GM21786 (cell line): Measurements from ENCODE around the gene CCR8.
"Not testable (repeated sequence)": the region's sequence is repeated elsewhere in the genome, so short reads cannot be mapped to it uniquely, and the experiment has no call there.

Source experiments
- ATAC-seq: cut with Tn5 transposase; IDR thresholded peaks from one replicate; pipeline ENCODE4 v1.9.1; 2021; ENCODE audit not compliant: unreplicated experiment

The CCR8 gene

GRCh38 chr3:39313289-39313688 is 16.2 kb upstream of the CCR8 start:
- ATAC-seq = no peak

DNA sequence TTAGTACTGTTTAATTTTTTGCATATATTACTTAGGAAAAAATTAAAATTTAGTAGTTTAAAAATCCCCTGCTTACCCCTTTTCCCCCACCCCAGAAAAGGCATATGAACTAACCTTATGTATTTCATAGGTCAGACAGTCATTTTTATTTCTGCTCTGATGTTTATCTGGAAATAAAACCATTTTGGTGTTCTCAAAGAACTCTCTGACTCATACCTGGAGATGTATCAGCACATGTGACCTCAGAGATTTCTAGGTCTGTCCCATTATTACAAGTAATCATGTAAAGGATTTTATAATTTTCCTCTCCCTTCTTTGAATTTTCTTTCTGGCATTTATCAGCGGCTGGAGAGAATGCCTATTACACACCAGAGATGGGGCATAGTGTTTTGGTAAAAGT is 14.1 kb upstream of the CCR8 start:
- ATAC-seq = no peak

DNA sequence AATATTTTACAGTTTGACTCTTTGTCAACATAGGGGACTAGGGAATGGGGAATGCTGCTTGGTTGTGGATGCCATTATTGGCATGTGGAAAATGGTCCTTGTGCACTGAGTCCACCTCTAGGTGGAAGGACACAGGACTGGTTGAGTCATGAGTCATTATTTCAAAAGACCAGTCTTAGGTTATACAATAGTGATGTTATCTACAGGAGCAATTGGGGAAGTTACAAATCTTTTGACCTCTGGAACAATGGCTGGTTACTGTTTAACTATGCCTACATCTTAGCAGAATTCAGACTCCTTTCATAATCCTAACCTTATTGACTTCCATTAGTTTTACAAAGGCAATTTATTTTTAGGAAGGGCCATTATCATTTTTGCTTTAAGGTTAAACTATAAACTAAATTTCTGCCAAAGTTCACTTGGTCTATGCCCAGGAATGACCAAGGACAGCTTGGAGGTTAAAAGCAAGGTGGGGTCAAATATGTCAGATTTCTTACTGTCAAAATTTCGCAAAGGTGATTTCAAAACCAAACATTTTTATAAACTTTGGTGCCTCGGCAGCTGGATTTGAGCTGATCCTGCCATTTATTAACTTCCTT is 11.8 kb upstream of the CCR8 start:
- no peak for ATAC-seq

- no peak for ATAC-seq
Observed at GRCh38 chr3:39318301-39318700, 11.2 kb upstream of the CCR8 start.

GRCh38 chr3:39319249-39319648 is 10.3 kb upstream of the CCR8 start:
- ATAC-seq = no peak

GRCh38 chr3:39321574-39321983 is 7.9 kb upstream of the CCR8 start:
- ATAC-seq = not testable (repeated sequence)

DNA sequence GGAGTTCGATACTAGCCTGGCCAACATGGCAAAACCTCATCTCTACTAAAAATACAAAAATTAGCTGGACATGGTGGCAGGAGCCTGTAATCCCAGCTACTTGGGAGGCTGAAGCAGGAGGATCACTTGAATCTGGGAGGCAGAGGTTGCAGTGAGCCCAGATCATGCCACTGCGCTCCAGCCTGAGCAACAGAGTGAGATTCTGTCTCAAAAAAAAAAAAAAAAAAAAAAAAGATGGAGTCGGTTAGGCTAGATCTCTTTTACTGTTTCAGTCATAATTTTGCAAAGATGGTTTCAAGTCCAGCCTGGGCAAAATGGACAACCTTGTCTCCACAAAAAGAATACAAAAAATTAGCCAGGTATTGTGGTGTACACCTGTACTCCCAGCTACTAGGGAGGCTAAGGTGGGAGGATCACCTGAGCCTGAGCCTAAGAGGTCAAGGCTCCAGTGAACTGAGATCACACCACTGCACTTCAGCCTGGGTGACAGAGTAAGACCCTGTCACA is 7.2 kb upstream of the CCR8 start:
- ATAC-seq = not testable (repeated sequence)

DNA sequence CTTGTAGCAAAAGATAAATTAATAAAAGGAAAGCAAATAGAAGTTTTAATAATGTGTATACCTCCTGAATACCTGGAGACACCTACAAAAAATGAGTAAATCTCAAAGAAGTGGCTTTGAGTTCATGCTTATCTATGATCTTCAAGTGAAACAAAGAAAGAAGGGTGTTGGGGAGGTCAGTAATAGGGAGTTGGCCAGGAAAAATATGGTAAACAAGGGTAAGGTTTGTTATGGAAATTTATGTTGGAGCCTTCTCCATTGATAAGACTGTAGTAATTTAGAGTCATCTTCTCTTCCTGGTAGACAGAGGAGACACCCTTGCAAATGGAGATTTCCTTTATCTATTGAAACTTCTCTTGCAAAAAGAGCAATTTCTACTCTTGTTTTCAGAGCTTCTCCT is 6.6 kb upstream of the CCR8 start:
- no peak for ATAC-seq

DNA sequence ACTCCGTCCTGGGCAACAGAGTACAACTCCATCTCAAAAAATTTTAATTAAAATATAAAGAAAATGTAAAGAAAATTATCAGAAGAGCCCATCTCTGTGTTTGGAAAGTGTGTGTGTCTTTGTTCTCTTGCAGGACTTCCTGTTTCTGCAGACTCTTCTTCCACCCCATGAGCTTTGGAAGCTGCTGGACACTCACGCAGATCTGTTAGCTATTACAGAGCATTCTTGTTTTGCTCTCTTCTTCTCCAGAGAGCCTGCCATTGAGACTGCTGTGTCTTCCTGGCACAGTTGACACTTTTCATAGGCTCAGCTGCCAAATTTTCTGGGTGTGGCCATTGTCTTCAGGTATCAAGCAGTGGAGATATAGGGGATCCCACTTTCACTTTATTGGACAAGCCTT is 6.0 kb upstream of the CCR8 start:
- ATAC-seq = no peak

GRCh38 chr3:39325236-39325635 is 4.3 kb upstream of the CCR8 start:
- ATAC-seq = no peak

GRCh38 chr3:39327053-39327745 is 2.3 kb upstream of the CCR8 start:
- peak; percentile 5 for ATAC-seq

GRCh38 chr3:39327746-39328349 is 1.7 kb upstream of the CCR8 start:
- ATAC-seq = peak; percentile 52

- no peak for ATAC-seq
Observed at GRCh38 chr3:39330824-39331223, 1.3 kb downstream of the CCR8 start.

- ATAC-seq = no peak
Observed at GRCh38 chr3:39332525-39332924, 3.0 kb downstream of the CCR8 start.

DNA sequence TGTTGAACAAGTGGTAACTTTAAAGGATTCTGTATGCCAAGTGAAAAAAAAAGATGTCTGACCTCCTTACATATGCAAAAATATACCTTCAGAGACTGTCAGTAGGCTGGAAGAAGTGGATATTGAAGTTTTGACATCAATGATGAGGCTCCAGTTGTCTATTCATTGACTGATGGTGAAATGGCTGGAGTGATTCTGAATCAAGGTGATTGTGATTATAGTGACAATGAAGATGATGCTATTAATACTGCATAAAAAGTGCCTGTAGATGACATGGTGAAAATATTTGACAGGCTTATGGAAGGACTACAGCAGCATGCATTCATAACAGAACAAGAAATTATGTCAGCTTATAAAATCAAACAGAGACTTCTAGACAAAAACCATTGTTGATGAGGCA is 4.1 kb downstream of the CCR8 start:
- no peak for ATAC-seq

DNA sequence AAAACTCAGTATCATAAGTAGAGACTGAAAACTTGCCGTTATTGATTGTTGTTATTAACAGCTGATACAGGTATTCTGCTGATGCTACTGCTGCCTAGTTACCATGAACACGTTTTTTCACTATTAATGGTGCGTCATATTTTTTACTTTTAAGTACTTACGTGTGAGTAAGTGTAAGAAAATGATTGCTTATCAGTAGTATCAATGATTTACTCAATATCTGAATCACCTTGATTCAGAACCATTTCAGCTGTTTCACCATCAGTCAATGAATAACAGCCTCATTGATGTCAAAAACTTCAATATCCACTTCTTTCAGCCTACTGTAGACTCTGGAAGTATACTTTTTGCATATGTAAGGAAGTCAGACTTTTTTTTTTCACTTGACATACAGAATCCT is 4.7 kb downstream of the CCR8 start:
- ATAC-seq = no peak

- ATAC-seq = no peak
Observed at GRCh38 chr3:39338201-39338600, 8.7 kb downstream of the CCR8 start.

DNA sequence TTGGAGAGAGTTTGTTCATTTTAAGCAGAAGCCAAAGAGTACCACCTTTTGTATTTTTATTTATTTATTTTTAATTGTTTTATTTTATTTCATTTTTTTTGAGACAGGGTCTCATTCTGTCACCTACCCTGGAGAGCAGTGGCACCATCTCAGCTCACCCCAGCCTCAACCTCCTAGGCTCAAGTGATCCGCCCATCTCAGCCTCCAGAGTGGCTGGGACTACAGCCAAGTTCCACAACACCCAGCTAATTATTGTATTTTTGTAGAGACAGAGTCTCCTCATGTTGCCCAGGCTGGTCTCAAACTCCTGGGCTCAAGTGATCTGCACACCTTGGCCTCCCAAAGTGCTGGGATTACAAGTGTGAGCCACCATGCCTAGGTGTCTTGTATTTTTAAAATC is 9.6 kb downstream of the CCR8 start:
- no peak for ATAC-seq

- no peak for ATAC-seq
Observed at GRCh38 chr3:39343076-39343717, 13.7 kb downstream of the CCR8 start.

DNA sequence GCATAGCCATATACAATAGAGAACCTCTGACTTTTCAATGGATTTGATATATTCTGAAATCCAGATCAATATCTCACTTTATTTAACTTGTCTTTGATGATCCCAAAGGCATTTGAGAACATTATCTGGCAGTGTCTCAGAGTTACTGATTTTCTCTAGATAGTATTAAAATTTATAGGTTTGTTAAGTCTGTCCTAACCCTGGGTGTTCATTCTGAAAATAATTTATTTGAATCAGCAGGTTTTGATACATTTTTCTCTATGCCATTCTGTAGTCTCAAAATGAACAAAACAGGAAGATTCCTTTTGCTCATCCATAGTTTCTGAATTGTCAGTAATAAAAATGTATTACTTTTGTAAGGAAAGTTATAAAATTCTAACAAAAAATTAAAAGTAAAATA is 14.3 kb downstream of the CCR8 start:
- no peak for ATAC-seq

DNA sequence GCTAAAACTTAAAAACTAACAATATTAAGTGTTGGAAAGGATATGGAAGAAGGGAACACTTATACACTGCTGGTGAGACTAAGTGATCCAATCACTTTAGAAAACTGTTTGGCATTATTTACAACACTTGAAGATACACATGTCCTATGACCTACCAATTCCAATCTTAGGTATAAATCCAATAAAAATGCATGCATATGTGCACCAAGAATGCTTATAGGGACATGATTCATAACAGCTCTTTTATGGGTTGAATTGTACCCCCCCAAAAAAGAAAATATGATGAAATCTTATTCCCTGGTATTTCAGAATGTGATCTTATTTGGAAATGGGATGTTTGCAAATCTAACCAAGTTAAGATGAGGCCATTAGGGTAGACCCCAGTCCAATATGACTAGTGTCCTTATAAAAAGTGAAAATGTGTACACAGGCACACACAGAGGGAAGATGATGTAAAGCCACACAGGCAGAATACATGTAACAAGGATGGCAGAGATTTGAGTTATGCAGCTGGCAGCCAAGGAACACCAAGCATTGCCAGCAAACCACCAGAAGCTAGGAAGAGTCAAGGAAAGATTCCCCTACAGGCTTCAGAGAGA is 15.3 kb downstream of the CCR8 start:
- ATAC-seq = no peak
